H1 (cell line): Measurements from ENCODE around the gene CACUL1. TPM values are rescaled to one million over a fixed set of nuclear protein-coding genes. Genes with fewer than 3 reads are reported as not detected.

ENCODE experiments used
- CTCF ChIA-PET: fragments of 300-600 bp; sonication (Branson Sonifier 250); formaldehyde crosslinking; loops from one replicate; lab custom pipeline; 2021; ENCODE audit not compliant: partially characterized antibody; lab: Charles Lee
- POLR2A ChIA-PET: fragments of 300-600 bp; sonication (Branson Sonifier 250); formaldehyde crosslinking; loops from one replicate; lab custom pipeline; 2021; ENCODE audit warnings: inconsistent platforms; ENCODE audit not compliant: partially characterized antibody; lab: Charles Lee
- DNase-seq, 2 experiments: peaks; one replicate each; pipeline versions ENCODE4 v3.0.0 to v3.0.0-alpha.2; 2010 to 2022; ENCODE audit warnings: low spot score in 2 of 2, low read depth in 1 of 2, mixed read lengths in 1 of 2
- FAIRE-seq: peaks from 2 replicates; lab custom pipeline; 2011; peaks lifted over from hg19 to GRCh38; lab: Jason Lieb, UNC
- H2AFZ ChIP-seq: 2 replicates; pipeline ENCODE4 v1.8.1; 2012; ENCODE audit warnings: low read length, inconsistent platforms
- H2AK5ac ChIP-seq: 2 replicates; pipeline ENCODE4 v1.6.1; 2013; ENCODE audit warnings: low read depth, low read length
- H2BK120ac ChIP-seq: replicated peaks from 2 replicates; pipeline ENCODE3; 2013; ENCODE audit warnings: low read depth, low read length, inconsistent platforms
- H2BK12ac ChIP-seq: 2 replicates; pipeline ENCODE4 v1.6.1; 2013; ENCODE audit warnings: low read depth, low read length
- H2BK15ac ChIP-seq: 2 replicates; pipeline ENCODE4 v1.6.1; 2013; ENCODE audit warnings: low read length
- H2BK20ac ChIP-seq: 2 replicates; pipeline ENCODE4 v1.6.1; 2013; ENCODE audit warnings: low read length
- H2BK5ac ChIP-seq: 2 replicates; pipeline ENCODE4 v1.6.1; 2013; ENCODE audit warnings: low read depth, low read length
- H3K14ac ChIP-seq: 2 replicates; pipeline ENCODE4 v1.6.1; 2013; ENCODE audit warnings: inconsistent platforms; ENCODE audit not compliant: insufficient read length
- H3K18ac ChIP-seq: 2 replicates; pipeline ENCODE4 v1.6.1; 2013; ENCODE audit warnings: low read length; ENCODE audit errors: extremely low read depth
- H3K23ac ChIP-seq: 2 replicates; pipeline ENCODE4 v1.6.1; 2013; ENCODE audit warnings: inconsistent platforms; ENCODE audit not compliant: insufficient read length
- H3K23me2 ChIP-seq: 2 replicates; pipeline ENCODE4 v1.6.1; 2013; ENCODE audit warnings: low read depth, low read length
- H3K27ac ChIP-seq: 2 replicates; pipeline ENCODE4 v1.6.1; 2011; ENCODE audit warnings: low read depth, low read length, inconsistent platforms
- H3K27me3 ChIP-seq, 4 experiments: replicated peaks in 1 of 4; 1 replicate in 1 of 4; 2 replicates in 3 of 4; pipeline versions ENCODE4 v1.6.1 to v1.8.1; 2011 to 2013; ENCODE audit warnings: low read length in 3 of 4, mild to moderate bottlenecking in 3 of 4, inconsistent platforms in 2 of 4, mixed read lengths in 2 of 4, moderate library complexity in 1 of 4; ENCODE audit not compliant: control insufficient read depth in 3 of 4, insufficient read depth in 3 of 4; ENCODE audit errors: extremely low read depth in 1 of 4
- H3K36me3 ChIP-seq, 4 experiments: 2 replicates each; pipeline versions ENCODE4 v1.6.1 to v1.8.1; 2011 to 2013; ENCODE audit warnings: mild to moderate bottlenecking in 4 of 4, low read length in 3 of 4, moderate library complexity in 2 of 4, control low read depth in 1 of 4, inconsistent platforms in 1 of 4; ENCODE audit not compliant: insufficient read depth in 4 of 4, control insufficient read depth in 2 of 4
- H3K4ac ChIP-seq: replicated peaks from 2 replicates; pipeline ENCODE3; 2013; ENCODE audit warnings: low read length, low read depth, mixed read lengths, inconsistent platforms; ENCODE audit not compliant: insufficient read length
- H3K4me1 ChIP-seq, 4 experiments: replicated peaks in 1 of 4; 1 replicate in 1 of 4; 2 replicates in 3 of 4; pipeline versions ENCODE4 v1.6.1 to v1.8.1; 2011 to 2013; ENCODE audit warnings: low read length in 3 of 4, inconsistent platforms in 2 of 4, mixed read lengths in 1 of 4; ENCODE audit not compliant: insufficient read depth in 4 of 4, control insufficient read depth in 3 of 4
- H3K4me2 ChIP-seq, 2 experiments: 2 replicates each; pipeline versions ENCODE4 v1.6.1 to v1.8.1; 2011 to 2013; ENCODE audit warnings: low read depth in 2 of 2, low read length in 2 of 2, control low read depth in 1 of 2, inconsistent platforms in 1 of 2, mild to moderate bottlenecking in 1 of 2; ENCODE audit not compliant: insufficient read depth in 1 of 2
- H3K4me3 ChIP-seq, 4 experiments: fragments of 200-600, 300-600 bp in 1 of 4; sonication (generic), shearing (Covaris generic), sonication (Bioruptor Twin) in 1 of 4; 2 replicates each; pipeline versions ENCODE4 v1.5.1 to v1.8.1; 2011 to 2016; ENCODE audit warnings: low read length in 4 of 4, low read depth in 3 of 4, control low read depth in 2 of 4, inconsistent platforms in 2 of 4, mild to moderate bottlenecking in 2 of 4, mixed read lengths in 1 of 4, moderate library complexity in 1 of 4; ENCODE audit not compliant: insufficient read depth in 2 of 4; ENCODE audit errors: extremely low read depth in 1 of 4
- H3K56ac ChIP-seq: replicated peaks from 2 replicates; pipeline ENCODE3; 2013; ENCODE audit warnings: low read depth, mild to moderate bottlenecking, mixed read lengths, low read length, inconsistent platforms; ENCODE audit not compliant: insufficient read length
- H3K79me1 ChIP-seq: 2 replicates; pipeline ENCODE4 v1.6.1; 2013; ENCODE audit warnings: low read depth, low read length, control low read depth
- H3K79me2 ChIP-seq, 2 experiments: 2 replicates each; pipeline versions ENCODE4 v1.6.1 to v1.8.1; 2012 to 2013; ENCODE audit warnings: low read length in 2 of 2, mild to moderate bottlenecking in 2 of 2, inconsistent platforms in 1 of 2; ENCODE audit not compliant: insufficient read depth in 2 of 2, control insufficient read depth in 1 of 2
- H3K9ac ChIP-seq, 4 experiments: replicated peaks in 1 of 4; 1 replicate in 1 of 4; 2 replicates in 3 of 4; pipeline versions ENCODE4 v1.6.1 to v1.8.1; 2011 to 2013; ENCODE audit warnings: low read depth in 3 of 4, low read length in 3 of 4, control low read depth in 2 of 4, mild to moderate bottlenecking in 2 of 4, moderate library complexity in 2 of 4, inconsistent platforms in 1 of 4; ENCODE audit errors: extremely low read depth in 1 of 4
- H3K9me3 ChIP-seq, 2 experiments: 2 replicates each; pipeline versions ENCODE4 v1.6.1 to v1.8.1; 2012 to 2013; ENCODE audit warnings: mild to moderate bottlenecking in 2 of 2, moderate library complexity in 2 of 2, control low read depth in 1 of 2, inconsistent platforms in 1 of 2, low read depth in 1 of 2, low read length in 1 of 2, mixed read lengths in 1 of 2; ENCODE audit not compliant: insufficient read depth in 2 of 2
- H4K20me1 ChIP-seq, 2 experiments: replicated peaks in 1 of 2; 2 replicates each; pipeline versions ENCODE3 to v1.8.1; 2011 to 2013; ENCODE audit warnings: inconsistent platforms in 2 of 2, low read length in 2 of 2, mild to moderate bottlenecking in 1 of 2; ENCODE audit not compliant: insufficient read depth in 2 of 2, control insufficient read depth in 1 of 2
- H4K5ac ChIP-seq: 2 replicates; pipeline ENCODE4 v1.6.1; 2013; ENCODE audit warnings: low read length, low read depth, mixed read lengths, inconsistent platforms; ENCODE audit not compliant: insufficient read length
- H4K8ac ChIP-seq: 2 replicates; pipeline ENCODE4 v1.8.0; 2013; ENCODE audit warnings: mild to moderate bottlenecking, moderate library complexity, low read length, inconsistent platforms; ENCODE audit not compliant: insufficient read depth; ENCODE audit errors: extremely low read depth
- H4K91ac ChIP-seq: replicated peaks from 2 replicates; pipeline ENCODE3; 2013; ENCODE audit warnings: low read length, mixed read lengths, inconsistent platforms; ENCODE audit not compliant: insufficient read length
- KDM1A ChIP-seq: fragments of 200-600, 300-600 bp; sonication (generic); IDR thresholded peaks from 2 replicates; pipeline ENCODE4 v1.7.1; 2016; ENCODE audit warnings: mild to moderate bottlenecking, low read length, borderline replicate concordance
- POLR2AphosphoS5 ChIP-seq: IDR thresholded peaks from 2 replicates; pipeline ENCODE4 v1.6.1; 2011; ENCODE audit warnings: low read depth, low read length
- WGBS, 2 experiments: shearing (Covaris generic) in 1 of 2; methylation state at CpG; one replicate each; pipeline versions ENCODE4 v1.1.6 to v1.1.7; 2013 to 2015; ENCODE audit warnings: low lambda C conversion rate in 2 of 2, mixed read lengths in 2 of 2, inconsistent platforms in 1 of 2, low coverage in 1 of 2, missing lambda C conversion rate in 1 of 2; ENCODE audit not compliant: insufficient replicate concordance in 2 of 2, insufficient coverage in 1 of 2, insufficient read length in 1 of 2; ENCODE audit errors: extremely low coverage in 1 of 2, missing lambda C conversion rate in 1 of 2; 5-methylcytosine and 5-hydroxymethylcytosine counted together
- polyA plus RNA-seq, 7 experiments: library from polyadenylated mRNA; depleted of rRNA in 3 of 7; stranded (reverse) in 5 of 7; unstranded in 2 of 7; fragments of >200 nt in 5 of 7; fragments of 200-250 nt in 2 of 7; gene quantifications; 1 replicate in 5 of 7; 2 replicates in 1 of 7; 4 replicates in 1 of 7; pipeline versions ENCODE4 v1.2.1 to v1.2.3, GENCODE V29; 2011 to 2013; ENCODE audit warnings: missing spikeins in 2 of 7, mixed read lengths in 2 of 7
- total RNA-seq: library from RNA; stranded (reverse); fragmentation: NEBNext Ultra II Directional; extraction: Animal tissue kit (Norgen Biotek cat#: 25700); gene quantifications from 2 replicates; pipeline ENCODE4 v1.2.1, GENCODE V29; 2021
- TF ChIP-seq, protein P1 (sequence below): IDR thresholded peaks from 2 replicates; pipeline ENCODE4 v1.6.1; 2011; ENCODE audit warnings: low read depth, mild to moderate bottlenecking, low read length; ENCODE audit not compliant: insufficient read depth

The CACUL1 gene
- total and polyA plus RNA-seq, 2 of the 8 experiments (the other 6 are each of a cell fraction or from before 2014, with no cell fraction given), result 6.5 to 34.2 TPM

DNA sequence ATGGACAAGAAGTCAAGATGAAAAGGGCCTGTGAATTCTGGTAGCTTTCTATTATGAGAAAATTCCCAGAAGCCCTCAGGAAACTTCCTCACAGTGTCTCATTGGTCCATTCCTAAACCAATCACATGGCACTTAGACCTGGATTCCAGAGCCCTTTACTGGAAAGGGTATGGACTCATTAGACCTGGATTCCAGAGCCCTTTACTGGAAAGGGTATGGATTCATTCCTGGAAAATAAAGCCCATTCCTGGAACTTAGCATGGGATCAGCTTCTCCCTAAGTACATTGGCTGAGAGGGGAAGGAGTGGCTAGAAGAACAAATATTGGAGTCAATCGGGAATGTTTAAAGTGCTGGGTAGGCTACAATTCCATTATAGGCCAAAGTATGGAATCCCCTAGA lies 3.7 kb upstream of the CACUL1 start:
- CTCF ChIA-PET, result interaction anchor here (0.6 to 1.1 kb wide), 3 partner anchors 41 to 164 kb away, joined by 3 read pairs; no protein-coding TSS in a partner anchor

More for the DNA sequence above, 3.7 kb upstream of the CACUL1 start:
- H3K79me1 ChIP-seq, result no peaks in the 10 kb centered on the region
- no peak for TF ChIP-seq POLR2AphosphoS5
- no peak for TF ChIP-seq KDM1A
- TF ChIP-seq, protein P1, sequence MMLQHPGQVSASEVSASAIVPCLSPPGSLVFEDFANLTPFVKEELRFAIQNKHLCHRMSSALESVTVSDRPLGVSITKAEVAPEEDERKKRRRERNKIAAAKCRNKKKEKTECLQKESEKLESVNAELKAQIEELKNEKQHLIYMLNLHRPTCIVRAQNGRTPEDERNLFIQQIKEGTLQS, result no peak
- no peak overlapping the region for H2AK5ac ChIP-seq
- FAIRE-seq (no peak), DNase-seq (no peak)
- no peak overlapping the region for H3K18ac ChIP-seq
- H2AFZ ChIP-seq, result 0 out of 2 replicates have a peak overlapping the region, but pooled peaks have one; percentile 48
- no peaks in the 10 kb centered on the region for H3K9me3 ChIP-seq
- no peak overlapping the region for H3K56ac ChIP-seq
- no peak overlapping the region for H2BK20ac ChIP-seq
- no peak overlapping the region for H3K4ac ChIP-seq
- no peak overlapping the region for H2BK12ac ChIP-seq
- peaks cover 4 to 5% of the 10 kb centered on the region in 2 experiments for H4K20me1 ChIP-seq
- peaks cover 8% of the 10 kb centered on the region for H3K23me2 ChIP-seq
- H3K27ac ChIP-seq, result no peak overlapping the region
- H3K4me3 ChIP-seq, result no peak overlapping the region
- H3K9ac ChIP-seq, result no peak overlapping the region
- no peaks in the 10 kb centered on the region for H3K36me3 ChIP-seq
- WGBS, 2 experiments, result 85% methylated on average over 1 of the region's 1 CpG; no CpG with 5 or more reads in 1 of the 2 experiments
- H3K79me2 ChIP-seq, result peaks cover 6 to 9% of the 10 kb centered on the region in 2 experiments
- H3K4me1 ChIP-seq, result no peaks in the 10 kb centered on the region; a peak in 1 of 7 replicates
- H2BK15ac ChIP-seq, result no peak overlapping the region
- H4K5ac ChIP-seq, result no peak overlapping the region
- no peak overlapping the region for H3K14ac ChIP-seq
- no peak overlapping the region for H4K8ac ChIP-seq
- H3K27me3 ChIP-seq, result peaks cover 0 to 2% (median 0%) of the 10 kb centered on the region in 4 experiments; a peak in 1 of 7 replicates
- no peak overlapping the region for H3K4me2 ChIP-seq
- no peak overlapping the region for H2BK120ac ChIP-seq
- H3K23ac ChIP-seq, result no peak overlapping the region
- H4K91ac ChIP-seq, result no peak overlapping the region
- POLR2A ChIA-PET, result interaction anchor here (0.6 to 0.7 kb wide), 2 partner anchors 10 to 917 kb away, joined by 3 read pairs; no protein-coding TSS in a partner anchor
- no peak overlapping the region for H2BK5ac ChIP-seq
